K562 (cell line): ENCODE results near the gene CTDSP2. TPM values are rescaled to one million over a fixed set of nuclear protein-coding genes. Genes with fewer than 3 reads are reported as not detected.

Experiments
- ATAC-seq: fragments of 200-7000 bp; cut with Tn5 transposase; 3 replicates; pipeline ENCODE4 v1.9.1; 2020; ENCODE audit warnings: moderate library complexity
- BruUV-seq: library from RNA; stranded (reverse); fragments of 400-500 nt; replicated peaks from 2 replicates; lab custom pipeline; 2021; lab: Mats Ljungman, UMichigan
- CTCF ChIA-PET: fragments of 300-600 bp; formaldehyde crosslinking; extraction: SDS; loops from one replicate; lab custom pipeline; 2021; ENCODE audit warnings: low intra/inter-chr PET ratio; lab: Yijun Ruan, JAX
- POLR2A ChIA-PET: fragments of 300-600, 350-650 bp; sonication (Branson Sonifier 250); formaldehyde crosslinking; extraction: SDS; loops from one replicate; lab custom pipeline; 2021; ENCODE audit warnings: antibody characterized with exemption, inconsistent platforms; lab: Yijun Ruan, JAX
- DNase-seq, 4 experiments: peaks; one replicate each; pipeline versions ENCODE4 v3.0.0 to v3.0.0-alpha.2; 2011 to 2018; ENCODE audit warnings: low spot score in 3 of 4, mixed read lengths in 3 of 4; ENCODE audit errors: extremely low read depth in 1 of 4
- FAIRE-seq: peaks from 2 replicates; lab custom pipeline; 2011; peaks lifted over from hg19 to GRCh38; lab: Jason Lieb, UNC
- H2AFZ ChIP-seq: 2 replicates; pipeline ENCODE4 v1.6.0; 2011; ENCODE audit warnings: low read depth, low read length, control low read depth, inconsistent platforms
- H3K27ac ChIP-seq: fragments of 200-600 bp; 3 replicates; pipeline ENCODE4 v1.8.0; 2011; ENCODE audit warnings: low read depth, mild to moderate bottlenecking, control low read depth, inconsistent platforms, low read length, moderate library complexity, mixed read lengths; ENCODE audit errors: extremely low read depth
- H3K27me3 ChIP-seq, 2 experiments: fragments of 300-600 bp in 1 of 2; 2 replicates in 1 of 2; 3 replicates in 1 of 2; pipeline versions ENCODE4 v1.6.0 to v1.8.0; 2011; ENCODE audit warnings: inconsistent platforms in 2 of 2, low read length in 2 of 2, mild to moderate bottlenecking in 1 of 2, mixed read lengths in 1 of 2, moderate library complexity in 1 of 2; ENCODE audit not compliant: control insufficient read depth in 2 of 2, insufficient read depth in 2 of 2
- H3K36me3 ChIP-seq: fragments of 300-600 bp; 3 replicates; pipeline ENCODE4 v1.8.0; 2011; ENCODE audit warnings: mild to moderate bottlenecking, low read length, inconsistent platforms; ENCODE audit not compliant: control insufficient read depth, insufficient read depth
- H3K4me1 ChIP-seq, 2 experiments: fragments of 200-600 bp in 1 of 2; replicated peaks in 1 of 2; 2 replicates in 1 of 2; 3 replicates in 1 of 2; pipeline versions ENCODE4 v1.5.1 to v1.8.0; 2011; ENCODE audit warnings: inconsistent platforms in 2 of 2, low read length in 2 of 2, mild to moderate bottlenecking in 1 of 2, mixed read lengths in 1 of 2, moderate library complexity in 1 of 2; ENCODE audit not compliant: control insufficient read depth in 2 of 2, insufficient read depth in 2 of 2
- H3K4me2 ChIP-seq: 2 replicates; pipeline ENCODE4 v1.6.1; 2011; ENCODE audit warnings: low read length, control low read depth, inconsistent platforms, mixed read lengths; ENCODE audit not compliant: insufficient read depth
- H3K4me3 ChIP-seq: fragments of 200-600 bp; sonication (generic), shearing (Covaris generic); 2 replicates; pipeline ENCODE4 v1.5.1; 2016; ENCODE audit warnings: control low read depth, inconsistent platforms
- H3K79me2 ChIP-seq: fragments of 200-600 bp; 3 replicates; pipeline ENCODE4 v1.8.0; 2011; ENCODE audit warnings: low read length, inconsistent platforms; ENCODE audit not compliant: control insufficient read depth, insufficient read depth
- H3K9ac ChIP-seq, 2 experiments: 2 replicates each; pipeline versions ENCODE4 v1.6.0 to v1.6.1; 2011; ENCODE audit warnings: low read depth in 2 of 2, low read length in 2 of 2, control low read depth in 1 of 2, inconsistent platforms in 1 of 2, mild to moderate bottlenecking in 1 of 2, mixed read lengths in 1 of 2; ENCODE audit not compliant: insufficient read depth in 1 of 2
- H3K9me1 ChIP-seq: one replicate; pipeline ENCODE4 v1.6.0; 2011; ENCODE audit warnings: inconsistent platforms, mild to moderate bottlenecking, low read length, moderate library complexity; ENCODE audit not compliant: control insufficient read depth, insufficient read depth
- H3K9me3 ChIP-seq: replicated peaks from 2 replicates; pipeline ENCODE4 v1.5.1; 2011; ENCODE audit warnings: low read depth, low read length, inconsistent platforms; ENCODE audit not compliant: control insufficient read depth, insufficient read depth
- H4K20me1 ChIP-seq: replicated peaks from 2 replicates; pipeline ENCODE4 v1.6.1; 2011; ENCODE audit warnings: low read length, inconsistent platforms, mixed read lengths; ENCODE audit not compliant: control insufficient read depth, insufficient read depth
- BMI1 ChIP-seq: fragments of 150-350 bp; IDR thresholded peaks from 2 replicates; pipeline ENCODE4 v1.6.1; 2014; ENCODE audit warnings: low read length
- CHD2 ChIP-seq: IDR thresholded peaks from 2 replicates; pipeline ENCODE4 v1.6.1; 2011; ENCODE audit warnings: low read depth, low read length
- DIDO1 ChIP-seq: fragments of 450-650 bp; IDR thresholded peaks from 2 replicates; pipeline ENCODE4 v1.6.1; 2016; ENCODE audit warnings: low read depth, missing biosample characterization, missing genetic modification characterization
- E2F5 ChIP-seq: sonication (generic); formaldehyde crosslinking; IDR thresholded peaks from 2 replicates; pipeline ENCODE4 v1.8.0; 2022; ENCODE audit warnings: mild to moderate bottlenecking, missing genetic modification reagents
- FOS ChIP-seq: IDR thresholded peaks from 3 replicates; pipeline ENCODE4 v1.6.1; 2011; ENCODE audit not compliant: insufficient read length; ENCODE audit errors: extremely low read depth
- HMBOX1 ChIP-seq: sonication (generic); IDR thresholded peaks from 2 replicates; pipeline ENCODE4 v1.6.1; 2016
- KAT2B ChIP-seq: IDR thresholded peaks from one replicate; pipeline ENCODE4 v1.6.1; 2012; ENCODE audit warnings: low read depth, mild to moderate bottlenecking, control low read depth, inconsistent platforms, low read length, moderate library complexity
- KDM1A ChIP-seq, 2 experiments: fragments of 450-650 bp; IDR thresholded peaks; 2 replicates each; pipeline ENCODE4 v1.6.1; 2016; ENCODE audit warnings: mild to moderate bottlenecking in 2 of 2
- NR2C2 ChIP-seq, 2 experiments: fragments of 200-800 bp in 1 of 2; sonication (Bioruptor generic) in 1 of 2; sonication (generic) in 1 of 2; formaldehyde crosslinking in 1 of 2; IDR thresholded peaks; 2 replicates each; pipeline versions ENCODE4 v1.6.1 to v1.8.0; 2016 to 2022; ENCODE audit warnings: mild to moderate bottlenecking in 1 of 2, missing compliant biosample characterization in 1 of 2, missing genetic modification characterization in 1 of 2, missing genetic modification reagents in 1 of 2
- PURB ChIP-seq: sonication (generic); formaldehyde crosslinking; IDR thresholded peaks from 2 replicates; pipeline ENCODE4 v1.9.0; 2021; ENCODE audit warnings: low read depth, mild to moderate bottlenecking, missing genetic modification reagents
- TRIM24 ChIP-seq, 2 experiments: fragments of 450-650 bp; IDR thresholded peaks; 2 replicates each; pipeline ENCODE4 v1.6.1; 2016
- ZBTB49 ChIP-seq: sonication (generic); formaldehyde crosslinking; IDR thresholded peaks from 2 replicates; pipeline ENCODE4 v1.8.0; 2022; ENCODE audit warnings: missing genetic modification reagents, mild to moderate bottlenecking, borderline replicate concordance
- ZBTB5 ChIP-seq: fragments of 450-650 bp; IDR thresholded peaks from 2 replicates; pipeline ENCODE4 v1.6.1; 2017; ENCODE audit warnings: antibody characterized with exemption
- ZNF253 ChIP-seq: fragments of 250-450 bp; sonication (Bioruptor Pico); conservative IDR thresholded peaks from 2 replicates; pipeline ENCODE4 v1.6.1; 2021; ENCODE audit warnings: mild to moderate bottlenecking
- ZNF668 ChIP-seq: fragments of 250-450 bp; sonication (Bioruptor Pico); IDR thresholded peaks from 2 replicates; pipeline ENCODE4 v1.8.0; 2022; ENCODE audit warnings: mild to moderate bottlenecking, inconsistent platforms
- ZNF764 ChIP-seq: fragments of 250-450 bp; sonication (Bioruptor Pico); IDR thresholded peaks from 2 replicates; pipeline ENCODE4 v1.4.0; 2020; ENCODE audit warnings: low read depth, mild to moderate bottlenecking, moderate library complexity
- WGBS: fragments of 100-300 bp; shearing (Covaris generic); methylation state at CpG from one replicate; pipeline ENCODE4 v1.1.6; 2016; ENCODE audit warnings: low coverage, mixed read lengths; ENCODE audit not compliant: insufficient coverage; ENCODE audit errors: missing lambda C conversion rate; 5-methylcytosine and 5-hydroxymethylcytosine counted together
- in situ Hi-C: fragments of 300-500 bp; cut with MboI; formaldehyde crosslinking; loops from 4 replicates; pipeline ENCODE4 v1.15.0; 2018; ENCODE audit warnings: inconsistent platforms, mixed read lengths
- intact Hi-C: fragments of 100-400 bp; cut with micrococcal nuclease; formaldehyde crosslinking; loops from 2 replicates; pipeline ENCODE4 v1.14.2; 2022
- polyA plus RNA-seq, 8 experiments: library from polyadenylated mRNA; depleted of rRNA in 4 of 8; stranded (reverse) in 5 of 8; unstranded in 3 of 8; fragments of >200 nt; fragmentation: Nextera tagmentation in 2 of 8; fragmentation: Illumina TruSeq in 1 of 8; extraction: Ambion mirVana in 2 of 8; extraction: Trizol in 1 of 8; gene quantifications; 2 replicates each; pipeline versions ENCODE4 v1.2.1 to v1.2.3, GENCODE V29; 2011 to 2014; ENCODE audit warnings: inconsistent platforms in 1 of 8, missing spikeins in 1 of 8
- total RNA-seq, 7 experiments: library from RNA; depleted of rRNA in 6 of 7; stranded (reverse); fragments of >200 nt in 6 of 7; fragmentation: Illumina TruSeq in 2 of 7; extraction: Trizol in 2 of 7; gene quantifications; 2 replicates each; pipeline versions ENCODE4 v1.2.1 to v1.2.3, GENCODE V29; 2011 to 2021; ENCODE audit warnings: low replicate concordance in 1 of 7

CTDSP2 gene
- total and polyA plus RNA-seq, 9 of the 15 experiments (the other 6 are each of a cell fraction or from before 2014, with no cell fraction given), result 20.4 to 108 (median 47.7) TPM

- no peak for FAIRE-seq
- H3K9ac ChIP-seq, result no peak overlapping the region
- peaks cover 27% of the 10 kb centered on the region for H3K79me2 ChIP-seq
- H3K36me3 ChIP-seq, result peaks cover 23% of the 10 kb centered on the region
- DNase-seq, result no peak
- no TSS peak for BruUV-seq
- H3K4me2 ChIP-seq, result no peak overlapping the region
- no peaks in the 10 kb centered on the region for H3K27me3 ChIP-seq
- intact Hi-C loops, result no loop called here
- no peaks in the 10 kb centered on the region for H3K9me3 ChIP-seq
- in situ Hi-C loops, result no loop called here
- no peaks in the 10 kb centered on the region for H4K20me1 ChIP-seq
- POLR2A ChIA-PET, result no interaction called here
- CTCF ChIA-PET, result no interaction called here
- no peak overlapping the region for H3K4me3 ChIP-seq
- ATAC-seq, result no peak
- H3K4me1 ChIP-seq, result peaks cover 15 to 27% of the 10 kb centered on the region in 2 experiments
- no peaks in the 10 kb centered on the region for H3K9me1 ChIP-seq
- H2AFZ ChIP-seq, result no peak overlapping the region
- no peak overlapping the region for H3K27ac ChIP-seq
- 100% methylated on average over 1 of the region's 3 CpGs for WGBS
- TF ChIP-seq ZBTB49 (CRISPR knock-in tag) (no peak), PURB (CRISPR knock-in tag) (no peak), ZBTB5 (no peak), FOS (no peak), KDM1A (IDR thresholded peaks at IDR 0.05) (no peak), ZNF253 (no peak), CHD2 (no peak), NR2C2 (CRISPR knock-in tag; IDR thresholded peaks at IDR 0.05) (no peak), NR2C2 (tag; IDR thresholded peaks at IDR 0.05) (no peak), TRIM24 (IDR thresholded peaks at IDR 0.05) (no peak), E2F5 (CRISPR knock-in tag) (no peak), KAT2B (no peak), DIDO1 (no peak), HMBOX1 (no peak), BMI1 (no peak), ZNF764 (CRISPR knock-in tag) (no peak), ZNF668 (CRISPR knock-in tag) (no peak)
These were observed 71.5 kb downstream of the CTDSP2 start for GRCh38 chr12:57775044-57775443.
